HCEC 1CT (cell line): ENCODE data around the gene CAB39L.

ENCODE experiments used
- DNase-seq: peaks from one replicate; pipeline ENCODE4 v3.0.0-alpha.2; 2017

The CAB39L gene

GRCh38 chr13:49441312-49441711 is 2.6 kb downstream of the CAB39L start:
- no peak for DNase-seq

- no peak for DNase-seq
Measured at GRCh38 chr13:49439609-49440008, 4.3 kb downstream of the CAB39L start.

GRCh38 chr13:49437705-49438104 is 6.2 kb downstream of the CAB39L start:
- no peak for DNase-seq

DNA sequence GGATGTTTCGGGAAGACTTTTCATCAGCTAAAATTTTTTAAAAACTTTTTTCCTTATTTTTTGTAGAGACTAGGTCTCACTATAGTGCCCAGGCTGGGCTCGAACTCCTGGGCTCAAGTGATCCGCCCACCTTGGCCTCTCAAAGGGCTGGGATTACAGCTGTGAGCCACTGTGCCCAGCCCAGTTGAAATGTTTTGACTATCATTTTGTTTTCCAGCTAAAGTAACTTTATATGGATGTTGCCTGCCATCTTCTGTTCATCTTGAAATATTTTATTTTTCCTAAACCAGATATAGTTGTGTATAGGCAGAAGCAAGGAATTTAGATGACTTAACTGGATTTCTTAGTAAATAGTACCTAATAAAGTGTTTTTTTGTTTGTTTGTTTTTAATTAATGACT is 7.0 kb downstream of the CAB39L start:
- DNase-seq: peak; percentile 61

DNA sequence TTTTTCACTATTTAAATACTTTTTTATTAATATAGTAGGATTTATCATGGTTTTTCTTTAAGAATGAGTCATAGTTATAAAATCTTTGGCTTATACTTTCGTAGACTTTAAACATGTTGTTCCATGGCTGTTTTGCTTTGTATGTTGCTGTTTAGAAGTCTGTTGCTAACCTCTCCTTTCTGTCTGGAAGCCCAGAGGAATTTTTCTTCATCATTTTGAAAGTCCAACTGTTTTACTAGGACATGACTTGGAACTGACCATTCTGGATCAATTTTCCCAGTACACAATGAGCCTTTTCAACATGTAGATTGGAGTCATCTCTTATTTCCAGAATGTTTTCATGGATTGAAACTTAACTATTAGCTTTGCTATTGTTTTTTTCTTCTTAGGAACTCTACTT is 7.9 kb downstream of the CAB39L start:
- no peak for DNase-seq

GRCh38 chr13:49429121-49429520 is 14.7 kb downstream of the CAB39L start:
- DNase-seq: no peak

DNA sequence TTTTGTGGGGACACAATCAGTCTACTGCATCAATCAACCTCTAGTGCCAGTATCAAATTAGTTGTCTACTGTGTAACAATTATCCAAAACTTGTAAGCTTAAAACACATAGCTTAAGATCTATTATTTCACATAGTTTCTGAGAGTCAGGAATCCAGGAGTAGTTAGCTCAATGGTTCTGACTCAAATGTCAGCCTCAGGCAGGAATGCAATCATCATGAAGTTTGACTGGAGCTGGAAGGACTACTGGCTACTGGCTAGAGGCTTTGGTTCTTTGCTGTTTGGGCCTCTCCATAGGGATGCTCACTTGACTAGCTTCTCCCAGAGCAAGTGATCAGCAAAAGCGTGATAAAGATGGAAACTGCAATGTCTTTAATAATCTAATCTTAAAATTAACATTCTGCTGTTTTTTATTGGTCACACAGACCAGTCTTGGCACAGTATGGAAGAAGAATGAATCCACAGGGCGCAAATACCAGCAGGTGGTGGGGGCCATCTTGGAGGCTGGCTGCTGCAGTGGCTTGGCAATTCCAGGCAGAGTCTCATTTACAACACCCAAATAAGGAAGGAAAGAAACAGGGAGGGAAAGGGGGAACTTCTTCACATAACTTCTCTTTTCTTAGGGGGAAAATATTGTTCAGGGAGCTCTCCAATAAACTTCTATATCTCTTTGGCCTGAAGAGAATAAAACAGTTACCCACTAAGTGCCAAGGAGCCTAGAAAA is 15.7 kb downstream of the CAB39L start:
- DNase-seq: no peak

GRCh38 chr13:49424011-49424560 is 19.8 kb downstream of the CAB39L start:
- no peak for DNase-seq

DNA sequence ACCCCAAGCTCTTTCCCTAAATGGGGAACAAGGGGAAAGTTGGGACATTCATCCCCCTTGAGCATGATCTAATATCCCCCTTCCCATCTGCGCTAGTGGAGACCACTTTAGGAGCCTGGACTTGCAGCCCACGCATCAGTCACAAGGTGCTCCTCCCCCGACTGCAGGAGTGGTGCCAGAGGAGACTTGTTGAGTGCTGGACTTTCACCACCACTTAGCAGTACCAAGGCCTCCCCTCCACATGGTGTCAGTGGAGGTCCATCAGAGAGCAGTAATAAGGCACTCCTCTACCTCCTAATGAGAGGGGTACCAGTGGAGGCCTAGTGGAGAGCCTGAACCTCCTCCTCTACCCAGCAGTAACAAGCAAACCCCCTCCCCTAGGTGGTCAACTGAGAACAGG is 22.5 kb downstream of the CAB39L start:
- peak; percentile 36 for DNase-seq

DNA sequence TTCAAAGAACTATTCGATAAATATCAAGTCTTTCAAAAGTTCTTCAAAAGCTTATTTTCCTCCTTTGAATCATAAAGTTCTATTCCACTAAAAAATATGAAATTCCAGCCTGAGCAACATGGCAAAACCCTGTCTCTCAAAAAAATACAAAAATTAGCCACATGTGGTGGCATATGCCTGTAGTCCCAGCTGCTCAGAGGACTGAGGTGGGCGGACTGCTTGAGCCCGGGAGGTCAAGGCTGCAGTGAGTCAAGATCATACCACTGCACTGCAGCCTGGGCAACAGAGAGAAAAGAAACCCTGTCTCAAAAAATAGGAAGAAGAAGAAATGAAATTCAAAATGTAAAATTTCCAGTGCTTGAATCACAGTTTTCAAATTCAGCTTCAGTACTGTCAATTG is 24.6 kb downstream of the CAB39L start:
- DNase-seq: peak; percentile 61

- DNase-seq: no peak
Measured at GRCh38 chr13:49418206-49418605, 25.7 kb downstream of the CAB39L start.

GRCh38 chr13:49417161-49417560 is 26.7 kb downstream of the CAB39L start:
- no peak for DNase-seq

- DNase-seq: no peak
Measured at GRCh38 chr13:49412749-49413148, 31.1 kb downstream of the CAB39L start.

- no peak for DNase-seq
Measured at GRCh38 chr13:49411353-49411752, 32.5 kb downstream of the CAB39L start.

DNA sequence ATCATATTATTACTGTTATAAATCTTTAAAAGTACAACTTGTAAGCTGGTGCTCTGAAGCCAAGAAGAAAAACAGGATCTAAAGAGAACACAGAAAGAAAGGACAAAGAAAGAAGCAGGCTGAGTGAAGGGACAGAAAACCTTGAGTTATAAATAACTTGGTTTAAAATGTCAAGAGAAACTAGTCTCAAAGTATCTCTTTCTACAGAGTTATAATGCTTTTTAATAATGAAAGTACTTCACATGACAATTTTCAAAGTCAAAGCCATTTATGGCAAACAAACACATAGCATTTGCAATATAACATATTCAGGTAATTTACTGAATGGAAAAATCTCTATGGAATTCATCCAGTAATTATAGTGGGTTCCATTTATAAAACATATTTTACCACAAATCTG is 33.4 kb downstream of the CAB39L start:
- DNase-seq: no peak

DNA sequence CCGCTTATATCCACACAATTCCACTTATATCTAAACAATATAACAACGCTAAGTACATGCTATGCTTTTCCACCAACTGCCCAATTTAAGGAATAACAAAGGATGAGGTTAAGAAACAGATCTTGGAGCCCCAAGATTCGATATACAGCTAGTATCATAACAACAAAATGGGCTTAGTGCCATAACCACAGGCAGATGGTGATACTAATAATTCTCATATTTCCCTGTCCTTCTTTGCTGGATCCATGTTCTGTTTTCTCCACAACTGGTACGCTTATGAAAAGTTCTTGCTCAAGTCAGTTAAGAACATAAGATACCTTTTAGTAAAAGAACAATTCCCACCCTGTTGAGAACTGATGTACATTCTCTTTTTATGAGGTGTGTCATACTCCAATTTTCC is 33.9 kb downstream of the CAB39L start:
- no peak for DNase-seq

- no peak for DNase-seq
Measured at GRCh38 chr13:49409008-49409407, 34.9 kb downstream of the CAB39L start.

DNA sequence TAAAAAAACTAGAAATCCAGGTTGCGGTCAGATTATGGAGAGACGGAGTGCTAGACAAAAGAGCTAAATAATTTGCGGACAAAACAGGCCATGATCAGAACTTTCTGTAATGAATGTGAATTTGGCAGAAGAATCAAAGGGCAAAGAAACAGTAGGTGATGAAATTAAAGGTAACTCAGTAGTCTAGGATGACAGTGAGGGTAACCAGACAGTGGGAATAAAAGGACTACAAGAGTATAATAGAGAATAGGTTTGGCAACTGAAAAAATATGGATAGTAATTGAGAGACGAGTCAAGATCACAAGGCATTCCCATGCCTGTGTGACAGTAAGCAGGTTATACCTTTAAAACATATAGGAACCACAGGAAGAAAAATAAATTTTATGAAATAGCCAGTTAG is 35.9 kb downstream of the CAB39L start:
- no peak for DNase-seq

- DNase-seq: no peak
Measured at GRCh38 chr13:49407068-49407467, 36.8 kb downstream of the CAB39L start.

DNA sequence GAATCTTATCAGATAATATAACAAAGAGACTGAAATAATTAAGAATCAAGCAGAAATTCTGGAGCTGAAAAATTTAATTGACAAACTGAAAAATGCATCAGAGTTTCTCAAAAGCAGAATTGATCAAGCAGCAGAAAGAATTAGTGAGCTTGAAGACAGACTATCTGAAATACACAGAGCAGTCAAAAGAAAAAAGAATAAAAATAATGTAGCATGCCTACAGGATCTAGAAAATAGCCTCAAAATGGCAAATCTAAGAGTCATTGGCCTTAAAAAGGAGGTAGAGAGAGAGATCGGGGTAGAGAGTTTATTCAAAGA is 39.2 kb downstream of the CAB39L start:
- no peak for DNase-seq

DNA sequence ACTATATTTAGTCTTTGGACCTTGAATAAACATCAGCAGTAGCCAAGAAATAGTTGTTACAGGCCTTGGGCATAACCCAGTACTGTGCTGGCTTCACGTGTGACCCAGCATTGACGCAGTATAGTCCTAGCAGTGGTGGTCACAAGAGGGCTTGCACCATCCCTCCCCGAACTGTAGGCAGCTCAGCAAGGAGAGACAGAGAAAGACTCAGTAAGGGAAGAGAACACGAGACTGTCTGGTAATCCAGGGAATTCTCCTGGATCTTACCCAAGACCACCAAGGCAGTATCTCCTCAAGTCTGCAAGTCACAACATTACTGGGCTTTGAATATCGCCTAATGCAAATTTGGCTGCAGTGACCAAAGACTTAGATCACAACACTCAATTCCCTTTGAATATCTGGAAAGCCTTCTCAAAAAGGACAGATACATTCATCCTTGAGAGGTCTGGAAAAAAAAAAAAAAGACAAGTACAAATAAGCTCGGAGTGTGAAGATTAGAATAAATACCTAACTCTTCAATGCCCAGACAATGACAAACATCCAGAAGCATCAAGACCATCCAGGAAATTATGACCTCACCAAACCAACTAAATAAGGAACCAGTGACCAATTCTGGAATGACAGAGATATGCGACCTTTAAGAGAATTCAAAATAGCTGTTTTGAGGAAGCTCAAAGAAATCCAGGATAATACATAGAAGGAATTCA is 39.7 kb downstream of the CAB39L start:
- no peak for DNase-seq

DNA sequence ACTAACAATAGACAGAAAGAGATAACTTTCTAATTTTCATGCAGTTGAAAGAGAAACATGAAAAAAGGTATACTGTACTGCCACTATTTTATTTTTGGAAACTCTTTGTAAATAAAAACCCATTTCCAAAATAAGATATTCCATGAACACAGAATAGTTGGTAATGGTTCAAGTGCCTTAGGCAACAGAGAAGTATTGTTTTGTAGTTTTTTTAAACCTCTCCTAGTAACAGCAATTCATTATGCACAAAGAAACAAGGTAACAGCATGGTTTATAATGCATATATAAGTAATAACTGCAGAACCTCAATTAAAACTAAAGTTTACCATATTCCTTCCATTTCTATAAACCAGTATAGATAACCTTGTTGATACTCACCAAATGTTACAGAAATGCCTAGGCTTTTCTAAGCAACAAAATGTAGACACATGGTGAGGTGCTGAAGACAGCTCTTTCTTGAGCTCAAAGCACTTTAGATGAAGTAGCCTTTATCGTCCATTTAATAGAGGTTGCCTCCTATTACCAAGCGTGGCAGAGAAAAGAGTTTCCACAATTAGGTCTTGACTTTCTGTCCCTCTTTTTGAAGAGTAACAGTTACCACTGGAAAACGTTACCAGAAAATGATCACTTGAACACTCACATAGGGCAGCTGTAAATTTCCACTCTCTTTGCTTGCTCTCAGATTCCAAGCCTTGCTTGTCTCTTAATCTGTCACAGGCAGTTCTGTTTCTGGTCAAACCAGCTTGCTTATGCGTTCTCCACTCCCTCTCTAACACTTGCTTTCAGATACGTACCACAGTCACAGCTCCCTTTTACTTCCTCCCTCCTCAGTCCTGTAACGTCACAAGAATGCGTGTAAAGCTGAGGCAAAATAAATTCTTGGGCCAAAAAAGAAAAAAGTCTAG is 42.9 kb downstream of the CAB39L start:
- peak; percentile 18 for DNase-seq

DNA sequence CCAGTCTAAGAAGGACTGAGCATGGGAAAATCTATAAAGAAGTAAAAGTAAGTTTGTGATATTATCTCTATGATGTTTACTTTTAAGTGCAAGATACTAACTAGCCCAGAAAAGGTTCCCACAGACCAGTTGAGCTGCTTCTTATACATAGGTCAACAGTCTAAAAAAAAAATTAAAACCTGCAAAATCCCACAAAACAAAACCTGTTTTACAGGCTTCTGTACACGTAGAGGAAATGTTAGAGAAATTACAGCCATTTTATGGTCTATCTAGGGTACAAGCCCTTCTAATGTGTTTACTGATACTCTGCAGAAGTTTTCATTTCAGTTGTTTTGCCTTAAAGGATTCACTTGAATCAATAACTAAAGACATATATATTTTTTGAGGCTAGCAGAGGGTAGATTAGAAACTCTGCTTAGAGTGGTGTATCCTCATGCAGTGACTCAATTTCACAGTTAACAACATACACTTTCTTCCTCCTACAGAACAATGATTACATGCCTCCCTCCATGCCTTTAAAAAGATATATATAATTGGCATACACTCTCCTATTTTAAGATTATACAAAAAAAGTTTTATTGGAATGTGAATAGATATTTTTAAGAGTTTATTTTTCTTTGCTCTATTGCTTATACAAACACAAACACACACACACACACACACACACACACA is 43.9 kb downstream of the CAB39L start:
- DNase-seq: no peak
